ENCODE measurements around the gene PLPP7.
A peak's percentile ranks its signal among the peaks of the same experiment; 100 is the strongest.

PLPP7 gene

GRCh38 chr9:131291795-131292315, 2.3 kb downstream of the PLPP7 start:
- H3K4me3 ChIP-seq (ENCODE audit: low read depth in 1 of 5, low read length in 5 of 5) = no peak overlapping the region
- peaks cover 0 to 9% (median 2%) of the 10 kb centered on the region in 5 donors for H3K36me3 ChIP-seq (ENCODE audit: control insufficient read depth in 5 of 5, insufficient read depth in 5 of 5, low read length in 5 of 5)
- H3K4me1 ChIP-seq (ENCODE audit: control insufficient read depth in 5 of 5, insufficient read depth in 5 of 5, low read length in 5 of 5) = peaks cover 0 to 33% (median 23%) of the 10 kb centered on the region in 5 donors
- H3K9ac ChIP-seq (ENCODE audit: low read length in 5 of 5) = no peak overlapping the region
- H3K9me3 ChIP-seq (ENCODE audit: control insufficient read depth in 5 of 5, low read length in 5 of 5) = no peaks in the 10 kb centered on the region
- H3K27me3 ChIP-seq (ENCODE audit: control insufficient read depth in 5 of 5, insufficient read depth in 4 of 5, low read length in 5 of 5) = no peaks in the 10 kb centered on the region
- no peak overlapping the region for H3K27ac ChIP-seq (ENCODE audit: low read depth, low read length)

- Histone ChIP-seq H3K27me3 (ENCODE audit: control insufficient read depth in 5 of 5, insufficient read depth in 4 of 5, low read length in 5 of 5) (no peaks in the 10 kb centered on the region), H3K4me1 (ENCODE audit: control insufficient read depth in 5 of 5, insufficient read depth in 5 of 5, low read length in 5 of 5) (peaks cover 0 to 37% (median 23%) of the 10 kb centered on the region in 5 donors), H3K4me3 (ENCODE audit: low read depth in 1 of 5, low read length in 5 of 5) (no peak overlapping the region), H3K36me3 (ENCODE audit: control insufficient read depth in 5 of 5, insufficient read depth in 5 of 5, low read length in 5 of 5) (peaks cover 0 to 9% (median 2%) of the 10 kb centered on the region in 5 donors), H3K27ac (ENCODE audit: low read depth, low read length) (no peak overlapping the region), H3K9me3 (ENCODE audit: control insufficient read depth in 5 of 5, low read length in 5 of 5) (no peaks in the 10 kb centered on the region), H3K9ac (ENCODE audit: low read length in 5 of 5) (no peak overlapping the region)
These were observed 3.4 kb downstream of the PLPP7 start for GRCh38 chr9:131292937-131293336.

- Histone ChIP-seq H3K9ac (ENCODE audit: low read length in 5 of 5) (no peak overlapping the region), H3K4me3 (ENCODE audit: low read depth in 1 of 5, low read length in 5 of 5) (no peak overlapping the region), H3K27ac (ENCODE audit: low read depth, low read length) (no peak overlapping the region), H3K4me1 (ENCODE audit: control insufficient read depth in 5 of 5, insufficient read depth in 5 of 5, low read length in 5 of 5) (peaks cover 0 to 16% (median 4%) of the 10 kb centered on the region in 5 donors), H3K9me3 (ENCODE audit: control insufficient read depth in 5 of 5, low read length in 5 of 5) (no peaks in the 10 kb centered on the region), H3K27me3 (ENCODE audit: control insufficient read depth in 5 of 5, insufficient read depth in 4 of 5, low read length in 5 of 5) (no peaks in the 10 kb centered on the region), H3K36me3 (ENCODE audit: control insufficient read depth in 5 of 5, insufficient read depth in 5 of 5, low read length in 5 of 5) (peaks cover 0 to 9% (median 2%) of the 10 kb centered on the region in 5 donors)
These were observed 6.9 kb downstream of the PLPP7 start for GRCh38 chr9:131296460-131296859.

GRCh38 chr9:131296906-131297500, 7.5 kb downstream of the PLPP7 start:
- Histone ChIP-seq H3K4me3 (ENCODE audit: low read depth in 1 of 5, low read length in 5 of 5) (no peak overlapping the region), H3K4me1 (ENCODE audit: control insufficient read depth in 5 of 5, insufficient read depth in 5 of 5, low read length in 5 of 5) (peaks cover 0 to 13% (median 5%) of the 10 kb centered on the region in 5 donors), H3K9ac (ENCODE audit: low read length in 5 of 5) (no peak overlapping the region), H3K36me3 (ENCODE audit: control insufficient read depth in 5 of 5, insufficient read depth in 5 of 5, low read length in 5 of 5) (peaks cover 0 to 9% (median 2%) of the 10 kb centered on the region in 5 donors), H3K27me3 (ENCODE audit: control insufficient read depth in 5 of 5, insufficient read depth in 4 of 5, low read length in 5 of 5) (no peaks in the 10 kb centered on the region), H3K9me3 (ENCODE audit: control insufficient read depth in 5 of 5, low read length in 5 of 5) (no peaks in the 10 kb centered on the region), H3K27ac (ENCODE audit: low read depth, low read length) (no peak overlapping the region)

- no peaks in the 10 kb centered on the region for H3K9me3 ChIP-seq (ENCODE audit: control insufficient read depth in 5 of 5, low read length in 5 of 5)
- H3K9ac ChIP-seq (ENCODE audit: low read length in 5 of 5) = peak overlapping the region in 2 of 5 donors; percentile 20 to 47
- H3K4me3 ChIP-seq (ENCODE audit: low read depth in 1 of 5, low read length in 5 of 5) = no peak overlapping the region
- no peaks in the 10 kb centered on the region for H3K27me3 ChIP-seq (ENCODE audit: control insufficient read depth in 5 of 5, insufficient read depth in 4 of 5, low read length in 5 of 5)
- peaks cover 0 to 9% (median 2%) of the 10 kb centered on the region in 5 donors for H3K36me3 ChIP-seq (ENCODE audit: control insufficient read depth in 5 of 5, insufficient read depth in 5 of 5, low read length in 5 of 5)
- H3K27ac ChIP-seq (ENCODE audit: low read depth, low read length) = no peak overlapping the region
- H3K4me1 ChIP-seq (ENCODE audit: control insufficient read depth in 5 of 5, insufficient read depth in 5 of 5, low read length in 5 of 5) = peaks cover 0 to 19% (median 13%) of the 10 kb centered on the region in 5 donors
These were observed 8.4 kb downstream of the PLPP7 start for GRCh38 chr9:131297903-131298302.

- H3K27ac ChIP-seq (ENCODE audit: low read depth, low read length) = no peak overlapping the region
- peaks cover 0 to 9% (median 2%) of the 10 kb centered on the region in 5 donors for H3K36me3 ChIP-seq (ENCODE audit: control insufficient read depth in 5 of 5, insufficient read depth in 5 of 5, low read length in 5 of 5)
- no peaks in the 10 kb centered on the region for H3K27me3 ChIP-seq (ENCODE audit: control insufficient read depth in 5 of 5, insufficient read depth in 4 of 5, low read length in 5 of 5)
- peaks cover 0 to 20% (median 13%) of the 10 kb centered on the region in 5 donors for H3K4me1 ChIP-seq (ENCODE audit: control insufficient read depth in 5 of 5, insufficient read depth in 5 of 5, low read length in 5 of 5)
- peak overlapping the region in 2 of 5 donors; percentile 20 to 47 for H3K9ac ChIP-seq (ENCODE audit: low read length in 5 of 5)
- H3K9me3 ChIP-seq (ENCODE audit: control insufficient read depth in 5 of 5, low read length in 5 of 5) = no peaks in the 10 kb centered on the region
- no peak overlapping the region for H3K4me3 ChIP-seq (ENCODE audit: low read depth in 1 of 5, low read length in 5 of 5)
These were observed 8.8 kb downstream of the PLPP7 start for GRCh38 chr9:131298341-131298740.

- Histone ChIP-seq H3K27ac (ENCODE audit: low read depth, low read length) (no peak overlapping the region), H3K27me3 (ENCODE audit: control insufficient read depth in 5 of 5, insufficient read depth in 4 of 5, low read length in 5 of 5) (no peaks in the 10 kb centered on the region), H3K9ac (ENCODE audit: low read length in 5 of 5) (no peak overlapping the region), H3K4me1 (ENCODE audit: control insufficient read depth in 5 of 5, insufficient read depth in 5 of 5, low read length in 5 of 5) (peaks cover 0 to 23% (median 13%) of the 10 kb centered on the region in 5 donors), H3K36me3 (ENCODE audit: control insufficient read depth in 5 of 5, insufficient read depth in 5 of 5, low read length in 5 of 5) (peaks cover 0 to 7% (median 2%) of the 10 kb centered on the region in 5 donors), H3K4me3 (ENCODE audit: low read depth in 1 of 5, low read length in 5 of 5) (no peak overlapping the region), H3K9me3 (ENCODE audit: control insufficient read depth in 5 of 5, low read length in 5 of 5) (no peaks in the 10 kb centered on the region)
These were observed 9.3 kb downstream of the PLPP7 start for GRCh38 chr9:131298816-131299215.

GRCh38 chr9:131299346-131299960, 9.9 kb downstream of the PLPP7 start:
- H3K27ac ChIP-seq (ENCODE audit: low read depth, low read length) = no peak overlapping the region
- no peak overlapping the region for H3K4me3 ChIP-seq (ENCODE audit: low read depth in 1 of 5, low read length in 5 of 5)
- H3K9ac ChIP-seq (ENCODE audit: low read length in 5 of 5) = no peak overlapping the region
- peaks cover 0 to 29% (median 14%) of the 10 kb centered on the region in 5 donors for H3K4me1 ChIP-seq (ENCODE audit: control insufficient read depth in 5 of 5, insufficient read depth in 5 of 5, low read length in 5 of 5)
- peaks cover 0 to 2% (median 0%) of the 10 kb centered on the region in 5 donors for H3K36me3 ChIP-seq (ENCODE audit: control insufficient read depth in 5 of 5, insufficient read depth in 5 of 5, low read length in 5 of 5)
- H3K27me3 ChIP-seq (ENCODE audit: control insufficient read depth in 5 of 5, insufficient read depth in 4 of 5, low read length in 5 of 5) = no peaks in the 10 kb centered on the region
- no peaks in the 10 kb centered on the region for H3K9me3 ChIP-seq (ENCODE audit: control insufficient read depth in 5 of 5, low read length in 5 of 5)

GRCh38 chr9:131299961-131300347, 10.4 kb downstream of the PLPP7 start:
- Histone ChIP-seq H3K27me3 (ENCODE audit: control insufficient read depth in 5 of 5, insufficient read depth in 4 of 5, low read length in 5 of 5) (no peaks in the 10 kb centered on the region), H3K9ac (ENCODE audit: low read length in 5 of 5) (no peak overlapping the region), H3K4me1 (ENCODE audit: control insufficient read depth in 5 of 5, insufficient read depth in 5 of 5, low read length in 5 of 5) (peaks cover 0 to 34% (median 14%) of the 10 kb centered on the region in 5 donors), H3K4me3 (ENCODE audit: low read depth in 1 of 5, low read length in 5 of 5) (no peak overlapping the region), H3K27ac (ENCODE audit: low read depth, low read length) (no peak overlapping the region), H3K36me3 (ENCODE audit: control insufficient read depth in 5 of 5, insufficient read depth in 5 of 5, low read length in 5 of 5) (peaks cover 0 to 2% (median 0%) of the 10 kb centered on the region in 5 donors), H3K9me3 (ENCODE audit: control insufficient read depth in 5 of 5, low read length in 5 of 5) (no peaks in the 10 kb centered on the region)

GRCh38 chr9:131300444-131300843, 10.9 kb downstream of the PLPP7 start:
- no peak overlapping the region for H3K9ac ChIP-seq (ENCODE audit: low read length in 5 of 5)

More at GRCh38 chr9:131300444-131300843, 10.9 kb downstream of the PLPP7 start:
- Histone ChIP-seq H3K36me3 (ENCODE audit: control insufficient read depth in 5 of 5, insufficient read depth in 5 of 5, low read length in 5 of 5) (peaks cover 0 to 2% (median 0%) of the 10 kb centered on the region in 5 donors), H3K9me3 (ENCODE audit: control insufficient read depth in 5 of 5, low read length in 5 of 5) (no peaks in the 10 kb centered on the region), H3K27me3 (ENCODE audit: control insufficient read depth in 5 of 5, insufficient read depth in 4 of 5, low read length in 5 of 5) (no peaks in the 10 kb centered on the region), H3K27ac (ENCODE audit: low read depth, low read length) (no peak overlapping the region), H3K4me3 (ENCODE audit: low read depth in 1 of 5, low read length in 5 of 5) (no peak overlapping the region), H3K4me1 (ENCODE audit: control insufficient read depth in 5 of 5, insufficient read depth in 5 of 5, low read length in 5 of 5) (peaks cover 0 to 36% (median 14%) of the 10 kb centered on the region in 5 donors)
